NCI-H345 (cell line): ENCODE data around the gene DYNC2H1.
"Not testable (repeated sequence)": the region's sequence is repeated elsewhere in the genome, so short reads cannot be mapped to it uniquely, and the experiment has no call there.

Experiments used
- DNase-seq: peaks from one replicate; lab custom pipeline; 2025; lab: John Stamatoyannopoulos, UW

The DYNC2H1 gene

DNA sequence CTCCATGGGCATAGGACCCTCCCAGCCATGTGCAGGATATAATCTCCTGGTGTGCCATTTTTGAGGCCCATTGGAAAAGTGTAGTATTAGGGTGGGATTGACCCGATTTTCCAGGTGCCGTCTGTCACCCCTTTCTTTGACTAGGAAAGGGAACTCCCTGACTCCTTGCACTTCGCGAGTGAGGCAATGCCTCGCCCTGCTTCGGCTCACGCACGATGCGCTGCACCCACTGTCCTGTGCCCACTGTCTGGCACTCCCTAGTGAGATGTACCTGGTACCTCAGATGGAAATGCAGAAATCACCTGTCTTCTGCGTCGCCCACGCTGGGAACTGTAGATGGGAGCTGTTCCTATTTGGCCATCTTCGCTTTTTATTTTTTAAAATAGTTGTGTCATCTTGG is 32.8 kb downstream of the DYNC2H1 start:
- not testable (repeated sequence) for DNase-seq

GRCh38 chr11:103147627-103148026 is 38.4 kb downstream of the DYNC2H1 start:
- DNase-seq: no peak

DNA sequence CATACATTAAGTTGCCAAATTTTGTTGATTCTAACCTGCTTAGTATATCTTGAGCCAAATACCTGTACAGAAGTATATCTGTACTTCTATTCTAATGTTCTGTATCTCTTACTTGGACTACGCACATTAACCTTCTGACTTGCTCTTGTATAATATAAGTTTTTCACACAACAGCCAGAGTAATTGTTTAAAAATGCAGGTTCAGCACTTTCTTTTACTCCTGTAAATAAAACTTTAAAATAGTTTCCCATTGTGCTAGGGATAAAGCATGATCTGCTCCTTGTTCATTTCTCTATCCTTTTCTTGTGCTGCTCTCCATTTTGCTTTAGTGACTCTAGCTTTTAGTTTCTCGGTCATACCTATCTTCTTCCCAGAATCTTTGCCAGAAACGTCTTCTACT is 48.3 kb downstream of the DYNC2H1 start:
- no peak for DNase-seq

DNA sequence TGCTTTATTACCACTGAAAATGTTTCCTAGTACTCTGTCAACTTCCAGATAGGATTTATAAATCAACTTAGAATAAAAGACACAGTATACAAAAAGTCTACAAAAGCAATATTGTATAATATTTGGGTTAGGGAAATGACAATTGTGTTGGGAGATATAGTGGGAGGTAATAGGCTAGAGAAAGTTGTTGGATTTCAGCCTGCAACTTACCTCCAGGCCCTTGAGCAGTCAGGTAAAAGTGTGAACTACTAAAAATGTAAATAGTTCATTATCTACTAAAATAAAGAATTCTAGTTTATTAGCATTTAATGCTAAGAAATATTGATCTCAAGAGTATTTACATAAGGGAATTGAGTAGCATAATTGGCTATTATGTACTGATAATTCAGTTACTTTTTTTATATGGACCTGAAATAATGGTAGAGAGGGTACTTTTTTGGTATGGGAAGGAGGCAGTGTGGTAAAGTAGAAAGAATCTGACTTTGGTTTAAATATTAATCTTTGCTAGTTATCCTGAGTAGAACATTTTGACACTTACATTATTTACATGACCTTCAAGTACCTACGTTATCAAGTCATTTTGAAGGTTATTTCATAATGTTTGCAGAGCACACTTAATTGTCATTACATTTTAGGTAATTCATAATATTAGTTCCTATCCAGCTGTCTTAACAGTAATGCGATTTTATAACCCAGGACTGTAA is 55.0 kb downstream of the DYNC2H1 start:
- no peak for DNase-seq

DNA sequence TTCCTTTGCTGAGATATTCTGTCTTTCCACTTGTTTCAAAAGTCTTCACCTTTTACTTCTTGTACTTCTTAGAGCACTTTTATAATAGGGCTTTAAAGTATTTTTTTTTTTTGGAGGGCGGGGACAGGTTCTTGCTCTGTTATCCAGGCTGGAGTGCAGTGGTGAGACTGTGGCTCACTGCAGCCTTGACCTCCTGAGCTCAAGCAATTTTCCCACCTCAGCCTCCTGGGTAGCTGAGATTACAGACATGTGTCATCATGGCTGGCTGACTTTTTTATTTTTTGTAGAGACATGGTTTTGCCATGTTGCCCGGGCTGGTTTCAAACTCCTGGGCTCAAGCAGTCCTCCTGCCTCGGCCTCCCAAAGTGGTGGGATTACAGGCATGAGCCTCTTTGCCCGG is 57.9 kb downstream of the DYNC2H1 start:
- DNase-seq: no peak

DNA sequence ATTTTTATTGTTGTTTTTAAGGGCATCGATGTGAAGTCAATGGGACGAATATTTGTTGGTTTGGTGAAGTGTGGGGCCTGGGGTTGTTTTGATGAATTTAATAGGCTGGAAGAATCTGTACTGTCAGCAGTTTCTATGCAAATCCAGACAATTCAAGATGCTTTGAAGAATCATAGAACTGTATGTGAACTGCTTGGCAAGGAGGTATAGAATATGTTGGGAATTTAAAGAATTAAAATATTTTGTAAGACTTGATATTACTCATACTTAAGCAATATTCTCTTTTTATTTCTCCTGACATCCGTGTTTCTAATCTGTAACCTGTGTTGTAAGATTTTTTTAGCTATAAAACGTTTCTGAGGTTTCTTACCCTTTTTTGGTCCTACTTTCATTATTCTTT is 61.6 kb downstream of the DYNC2H1 start:
- no peak for DNase-seq

- no peak for DNase-seq
These were observed 66.4 kb downstream of the DYNC2H1 start for GRCh38 chr11:103175461-103176129.

GRCh38 chr11:103183981-103184611 is 74.9 kb downstream of the DYNC2H1 start:
- no peak for DNase-seq

DNA sequence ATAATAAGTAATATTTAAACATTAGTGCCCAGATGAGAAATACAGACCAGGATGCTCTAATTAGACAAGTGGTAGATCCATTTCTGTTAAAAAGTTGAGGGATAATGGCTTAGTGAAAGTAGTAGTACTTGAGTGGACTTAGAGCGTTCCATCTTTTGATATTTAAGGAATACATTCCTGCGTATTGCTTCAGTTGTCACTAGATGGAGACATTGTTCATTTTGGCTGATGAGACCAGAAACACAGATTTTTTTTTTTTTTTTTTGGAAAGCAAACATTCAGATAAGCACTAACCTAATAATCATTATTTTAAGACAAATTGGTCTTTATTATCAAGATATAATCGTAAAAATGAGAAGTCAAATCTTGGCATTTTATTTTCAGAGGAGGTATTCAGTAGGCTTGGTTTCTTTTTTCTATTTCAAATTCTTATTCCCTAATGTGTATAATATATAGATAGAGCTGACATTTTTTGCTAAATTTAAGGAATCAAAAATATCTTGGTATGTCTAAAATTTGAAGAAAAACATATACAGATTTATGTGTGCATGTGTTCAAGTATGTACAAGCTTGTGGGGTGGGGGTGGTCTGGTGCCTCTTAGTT is 92.9 kb downstream of the DYNC2H1 start:
- no peak for DNase-seq

DNA sequence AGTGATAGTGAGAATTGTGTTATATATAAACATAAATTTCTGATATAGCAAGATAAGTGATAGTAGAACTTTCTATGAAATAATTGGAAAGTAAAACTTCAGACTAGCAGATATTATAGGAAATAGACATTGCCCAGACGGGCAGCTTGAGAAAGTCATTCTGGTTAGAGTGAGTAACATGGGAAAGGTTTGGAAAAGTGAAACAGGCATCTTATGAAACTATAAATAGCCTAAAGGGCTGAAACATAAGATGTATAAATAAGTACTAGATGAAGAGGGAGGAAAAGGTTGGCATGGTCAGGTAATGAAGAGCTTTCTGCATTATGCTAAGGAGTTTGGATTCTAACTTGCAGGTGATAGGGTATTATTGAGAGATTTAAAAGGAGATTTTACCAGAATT is 101.3 kb downstream of the DYNC2H1 start:
- no peak for DNase-seq

- DNase-seq: no peak
These were observed 106.6 kb downstream of the DYNC2H1 start for GRCh38 chr11:103215812-103216211.

GRCh38 chr11:103220133-103220532 is 110.9 kb downstream of the DYNC2H1 start:
- no peak for DNase-seq

GRCh38 chr11:103222806-103223205 is 113.6 kb downstream of the DYNC2H1 start:
- no peak for DNase-seq

GRCh38 chr11:103228807-103229206 is 119.6 kb downstream of the DYNC2H1 start:
- DNase-seq: no peak

GRCh38 chr11:103234974-103235373 is 125.7 kb downstream of the DYNC2H1 start:
- no peak for DNase-seq

- DNase-seq: no peak
These were observed 132.3 kb downstream of the DYNC2H1 start for GRCh38 chr11:103241574-103241973.

- no peak for DNase-seq
These were observed 144.9 kb downstream of the DYNC2H1 start for GRCh38 chr11:103254123-103254522.

DNA sequence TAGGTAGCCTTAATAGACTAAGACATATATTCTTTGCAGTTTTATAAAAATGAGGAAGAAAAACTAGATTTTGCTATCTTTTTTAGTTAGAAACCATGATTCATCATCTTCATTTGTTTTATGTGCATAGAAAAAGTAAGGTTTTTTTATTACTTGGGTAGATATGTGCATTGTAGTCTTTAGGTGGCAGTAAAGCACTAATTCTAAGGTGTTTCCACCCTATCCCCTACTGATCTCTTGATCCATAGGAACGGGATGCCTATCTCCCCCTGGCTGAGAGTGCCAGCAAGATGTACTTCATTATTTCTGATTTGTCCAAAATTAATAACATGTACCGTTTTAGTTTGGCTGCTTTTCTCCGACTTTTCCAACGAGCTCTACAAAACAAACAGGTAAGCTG is 148.1 kb downstream of the DYNC2H1 start:
- no peak for DNase-seq

DNA sequence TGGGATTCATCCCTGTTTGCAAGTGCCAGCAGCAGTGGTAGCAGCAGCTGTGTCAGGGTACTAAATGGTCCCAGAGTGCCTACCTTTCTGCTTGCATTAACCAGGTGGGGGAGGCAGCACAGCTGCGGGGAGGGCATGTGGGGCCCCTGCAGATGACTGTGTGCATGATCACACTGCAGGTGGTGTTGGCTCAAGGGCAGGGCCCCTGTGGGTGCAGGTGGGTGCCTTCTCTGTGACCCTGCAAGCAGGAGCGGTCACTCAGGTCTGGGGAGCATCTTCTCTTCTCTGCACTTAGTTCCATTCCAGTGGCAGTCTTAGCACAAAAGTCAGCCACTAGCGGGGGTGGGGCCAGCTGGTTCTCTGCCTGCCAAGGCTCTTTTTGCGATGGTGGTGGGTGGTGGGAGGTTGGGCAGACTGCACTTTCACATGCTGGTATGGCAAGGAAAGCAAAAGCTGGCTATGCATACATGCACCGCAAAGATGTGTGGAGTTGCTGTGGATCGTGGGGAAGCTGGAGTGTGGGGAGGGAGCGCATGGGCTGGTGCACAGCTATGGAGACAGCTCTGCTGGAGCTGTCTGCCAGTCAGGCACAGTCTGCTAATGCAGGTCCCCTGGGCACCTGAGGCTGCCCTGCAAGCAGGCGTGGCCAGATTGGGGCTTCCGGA is 157.1 kb downstream of the DYNC2H1 start:
- DNase-seq: no peak

- no peak for DNase-seq
These were observed 163.7 kb downstream of the DYNC2H1 start for GRCh38 chr11:103272876-103273275.

- DNase-seq: no peak
These were observed 164.8 kb downstream of the DYNC2H1 start for GRCh38 chr11:103274025-103274424.

- no peak for DNase-seq
These were observed 170.6 kb downstream of the DYNC2H1 start for GRCh38 chr11:103279821-103280220.
